Activated CD8-positive, alpha-beta memory T cell treated with anti-CD3 and anti-CD28 coated beads for 36 hours (primary cell): ENCODE measurements around the gene SLFNL1. TPM values are rescaled to one million over a fixed set of nuclear protein-coding genes. Genes with fewer than 3 reads are reported as not detected.

Experiments used
- CTCF ChIA-PET: fragments of 350-600 bp; sonication (Branson Sonifier 250); formaldehyde crosslinking; loops from one replicate; lab custom pipeline; 2021; ENCODE audit warnings: antibody characterized with exemption; lab: Charles Lee
- POLR2A ChIA-PET: fragments of 350-600 bp; sonication (Branson Sonifier 250); formaldehyde crosslinking; loops from one replicate; lab custom pipeline; 2021; ENCODE audit warnings: antibody characterized with exemption; lab: Charles Lee
- total RNA-seq, 2 experiments: library from RNA; stranded (reverse); gene quantifications; one replicate each; pipeline ENCODE4 v1.2.3, GENCODE V29; 2021

The SLFNL1 gene
- total RNA-seq, 2 experiments from 2014 or later: 0.06 to 0.11 TPM

DNA sequence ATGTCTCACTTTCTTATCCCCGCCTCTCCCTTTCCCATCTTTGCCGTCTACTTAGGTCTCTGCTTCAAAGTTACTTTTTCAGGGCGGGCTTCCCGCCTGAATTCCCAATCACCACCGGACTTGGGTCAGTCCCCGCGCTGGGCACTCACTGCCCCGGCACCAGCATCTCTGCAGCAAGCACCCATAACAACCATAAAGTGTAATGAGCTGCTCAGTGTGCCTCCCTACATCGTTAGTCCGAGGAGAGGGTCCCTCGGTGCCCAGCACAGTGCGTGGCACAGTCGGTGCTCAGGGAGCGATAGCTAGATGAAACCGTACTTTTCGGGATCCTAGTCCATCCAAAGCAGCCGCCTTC lies 42.7 kb downstream of the SLFNL1 start:
- POLR2A ChIA-PET: interaction anchor here (2.0 kb wide), 1 partner anchor 117 kb away, joined by 7 read pairs; the partner anchor contains the start of gene CITED4

DNA sequence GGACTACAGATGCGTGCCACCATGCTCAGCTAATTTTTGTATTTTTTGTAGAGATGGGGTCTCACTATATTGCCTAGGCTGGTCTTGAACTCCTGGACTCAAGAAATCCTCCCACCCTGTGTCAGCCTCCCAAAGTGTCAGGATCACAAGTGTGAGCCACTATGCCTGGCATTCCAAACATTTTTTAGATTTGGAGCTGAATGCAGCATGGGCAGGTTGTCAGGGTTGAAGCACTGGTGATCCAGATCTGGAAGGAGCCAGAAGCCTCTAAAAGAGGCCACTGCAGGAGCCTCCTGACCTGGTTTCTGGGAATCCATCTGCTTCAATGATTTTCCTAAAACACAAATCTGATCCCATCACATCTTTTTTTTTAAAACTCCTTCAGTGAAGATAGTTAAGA lies 43.8 kb downstream of the SLFNL1 start:
- ChIA-PET POLR2A (no interaction called here), CTCF (no interaction called here)

More for the DNA sequence above, 42.7 kb downstream of the SLFNL1 start:
- CTCF ChIA-PET: interaction anchor here (1.4 to 1.7 kb wide), 2 partner anchors 26 to 205 kb away, joined by 3 to 5 read pairs; no protein-coding TSS in a partner anchor

DNA sequence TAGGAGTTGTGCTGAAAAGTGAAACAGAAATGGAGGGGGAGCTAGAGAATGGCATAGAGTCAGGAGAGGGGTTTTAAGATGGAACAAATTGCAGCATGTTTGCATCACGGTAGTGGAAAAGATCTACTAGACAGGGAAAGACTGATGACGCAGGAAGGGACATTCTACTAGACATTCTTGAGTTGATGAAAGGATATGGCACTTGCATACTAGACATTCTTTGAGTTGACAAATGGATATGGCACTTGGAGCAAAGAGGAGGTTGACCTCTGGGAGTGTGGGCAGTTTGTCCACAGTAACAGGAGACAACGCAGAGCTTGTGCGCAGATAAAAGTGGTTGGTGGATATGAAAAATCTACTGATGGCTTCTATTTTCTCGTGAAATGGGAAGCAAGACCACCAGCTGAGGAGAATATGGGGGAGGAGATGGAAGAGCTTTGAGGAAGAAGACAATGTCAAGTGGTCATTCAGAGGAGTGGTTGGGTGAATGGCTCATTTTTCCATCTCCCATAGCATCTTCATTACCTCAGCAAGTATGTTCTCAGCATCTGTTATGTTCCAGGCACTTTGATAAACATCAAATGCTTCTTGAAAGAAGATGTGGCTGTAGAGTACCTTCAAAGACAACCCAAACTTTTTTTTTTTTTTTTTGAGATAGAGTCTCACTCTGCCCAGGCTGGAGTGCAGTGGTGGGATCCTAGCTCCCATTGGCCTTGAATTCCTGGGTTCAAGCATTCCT lies 44.4 kb downstream of the SLFNL1 start:
- CTCF ChIA-PET: no interaction called here
- POLR2A ChIA-PET: no interaction called here

DNA sequence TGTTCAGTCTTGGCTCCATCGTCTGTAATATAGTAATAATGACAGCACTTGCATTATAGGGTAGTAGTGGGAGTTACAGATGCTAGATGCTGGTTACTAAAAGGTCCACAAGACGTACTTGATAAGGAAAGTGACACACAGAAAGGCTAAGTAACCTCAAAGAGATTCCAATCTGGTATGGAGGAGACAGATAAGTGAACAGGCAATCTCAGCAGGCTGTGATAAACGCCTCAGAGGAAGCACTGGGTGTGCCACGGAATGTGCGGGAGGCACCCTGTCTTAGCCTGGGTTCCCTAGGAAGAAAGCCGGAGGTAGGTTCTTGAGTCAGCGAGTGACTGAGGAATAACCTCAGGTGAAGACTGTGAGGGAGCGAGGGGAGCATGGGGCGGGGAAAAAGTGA lies 46.6 kb downstream of the SLFNL1 start:
- POLR2A ChIA-PET: no interaction called here
- CTCF ChIA-PET: no interaction called here

DNA sequence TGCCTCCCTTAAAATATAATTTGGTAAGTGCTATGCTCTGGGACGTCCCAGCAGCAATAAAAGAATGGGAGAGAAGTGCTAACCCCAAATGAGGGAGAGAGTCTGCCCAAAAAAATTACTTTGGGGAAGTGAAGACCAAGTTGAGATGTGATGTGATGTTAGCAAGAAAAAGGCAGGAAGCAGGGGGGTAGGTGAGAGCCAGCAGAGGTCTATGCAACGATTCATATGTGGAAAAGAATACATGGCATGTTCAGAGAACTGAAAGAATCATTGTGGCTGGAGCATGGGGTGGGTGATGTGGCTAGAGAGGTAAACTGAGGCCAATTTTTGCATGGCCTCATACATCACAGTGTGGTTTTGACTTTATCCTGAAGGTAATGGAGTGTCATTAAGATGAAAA lies 47.6 kb downstream of the SLFNL1 start:
- CTCF ChIA-PET: no interaction called here

DNA sequence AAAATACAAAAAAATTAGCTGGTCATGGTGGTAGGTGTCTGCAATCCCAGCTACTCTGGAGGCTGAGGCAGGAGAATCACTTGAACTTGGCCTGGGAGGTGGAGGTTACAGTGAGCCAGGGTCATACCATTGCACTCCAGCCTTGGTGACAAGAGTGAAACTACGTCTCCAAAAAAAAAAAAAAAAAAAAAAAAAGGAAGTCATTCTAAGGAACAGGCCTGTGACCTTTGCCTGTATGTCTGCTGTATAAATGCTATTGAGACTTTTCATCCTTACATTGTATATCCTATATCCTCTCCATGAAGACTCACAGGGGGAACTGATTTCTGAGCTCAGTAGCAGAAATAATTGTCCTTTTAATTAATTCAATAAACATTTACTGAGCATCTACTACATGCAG lies 49.6 kb downstream of the SLFNL1 start:
- ChIA-PET POLR2A (no interaction called here), CTCF (interaction anchor here (0.6 kb wide), 1 partner anchor 149 kb away, joined by 4 read pairs; no protein-coding TSS in a partner anchor)

More for the DNA sequence above, 47.6 kb downstream of the SLFNL1 start:
- POLR2A ChIA-PET: no interaction called here

DNA sequence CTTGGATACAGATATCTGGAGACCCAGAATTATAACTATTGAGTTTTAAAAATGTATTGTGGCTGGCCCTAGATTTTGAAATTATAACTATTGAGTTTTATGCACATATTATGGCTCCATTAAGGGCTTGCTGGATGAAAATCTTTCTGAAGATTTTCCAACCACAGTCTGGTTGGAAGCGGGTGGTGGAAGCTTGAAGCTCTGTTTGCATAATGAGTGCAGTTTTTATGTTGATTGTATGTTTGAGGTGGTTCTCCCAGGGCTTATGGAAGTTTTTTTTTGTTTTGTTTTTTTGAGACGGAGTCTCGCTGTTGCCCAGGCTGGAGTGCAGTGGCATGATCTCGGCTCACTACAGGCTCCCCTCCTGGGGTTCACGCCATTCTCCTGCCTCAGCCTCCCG lies 52.1 kb downstream of the SLFNL1 start:
- ChIA-PET POLR2A (no interaction called here), CTCF (no interaction called here)

DNA sequence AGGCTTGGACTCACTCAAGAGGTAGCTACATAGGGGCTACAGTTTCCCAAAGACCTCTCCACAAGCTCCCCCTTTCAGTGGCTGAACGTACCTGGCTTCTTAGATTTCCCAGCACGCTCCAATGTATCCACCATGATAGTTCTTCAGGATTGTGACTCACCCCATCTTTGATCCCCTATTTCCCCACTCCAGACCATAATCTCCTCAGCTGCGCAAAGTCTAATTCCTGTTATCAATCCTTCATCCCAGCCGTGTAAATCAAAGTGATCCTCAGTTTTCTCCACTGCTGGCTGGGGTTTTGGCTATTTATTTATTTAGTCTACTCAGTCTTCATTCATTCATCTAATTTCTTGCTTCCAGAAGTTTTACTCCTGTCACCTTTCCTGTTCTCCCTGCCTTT lies 55.1 kb downstream of the SLFNL1 start:
- ChIA-PET CTCF (interaction anchor here (1.1 kb wide), 1 partner anchor 17 kb away, joined by 3 read pairs; no protein-coding TSS in a partner anchor), POLR2A (no interaction called here)

Other genes with a start within 250 kb of the SLFNL1 start
- gene KCNQ4, start 237.9 kb downstream of the SLFNL1 start, total RNA-seq: under 1 TPM; 0.17 to 0.25 TPM
- 1 to 10 TPM; 1.0 to 1.9 TPM for gene CITED4, start 159.4 kb downstream of the SLFNL1 start, total RNA-seq
- 100 to 1,000 TPM; 160 TPM for gene CTPS1, start 42.0 kb downstream of the SLFNL1 start, total RNA-seq
- 10 to 100 TPM; 23.6 to 24.4 TPM for gene SCMH1, start 220.6 kb upstream of the SLFNL1 start, total RNA-seq